Measurements from ENCODE around the gene CNTNAP5.

GRCh38 chr2:124919296-124919695 lies 894.2 kb downstream of the CNTNAP5 start:
- TF ChIP-seq POLR2AphosphoS5 (IDR thresholded peaks at IDR 0.05; ENCODE audit: low read depth, low read length) (no peak), CTCF (IDR thresholded peaks at IDR 0.05) (no peak)
